HepG2 (cell line): ENCODE results near the gene GNB3. TPM values are rescaled to one million over a fixed set of nuclear protein-coding genes. Genes with fewer than 3 reads are reported as not detected.
A peak's percentile ranks its signal among the peaks of the same experiment; 100 is the strongest.

ENCODE experiments used
- ATAD3A ChIP-seq: sonication (generic); formaldehyde crosslinking; IDR thresholded peaks from 2 replicates; pipeline ENCODE4 v1.4.0; 2020; ENCODE audit warnings: missing genetic modification reagents
- EHMT2 ChIP-seq: fragments of 200-600 bp; sonication (generic); IDR thresholded peaks from 2 replicates; pipeline ENCODE4 v1.7.0; 2017; ENCODE audit warnings: antibody characterized with exemption, low read depth, low read length, borderline replicate concordance
- ERF ChIP-seq: IDR thresholded peaks from 2 replicates; pipeline ENCODE4 v1.6.1; 2018; ENCODE audit warnings: missing biosample characterization, missing genetic modification reagents
- FOXC1 ChIP-seq: sonication (generic); formaldehyde crosslinking; IDR thresholded peaks from 2 replicates; pipeline ENCODE4 v1.8.0; 2022; ENCODE audit warnings: mild to moderate bottlenecking, missing genetic modification reagents, borderline replicate concordance
- GLI4 ChIP-seq: sonication (generic); formaldehyde crosslinking; IDR thresholded peaks from 2 replicates; pipeline ENCODE4 v1.5.1; 2020; ENCODE audit warnings: missing genetic modification reagents, mild to moderate bottlenecking, moderate library complexity, borderline replicate concordance
- KMT2B ChIP-seq: IDR thresholded peaks from 2 replicates; pipeline ENCODE4 v1.6.1; 2016; ENCODE audit warnings: missing genetic modification reagents, missing compliant biosample characterization
- MXI1 ChIP-seq: IDR thresholded peaks from 3 replicates; pipeline ENCODE4 v1.6.1; 2012; ENCODE audit warnings: low read depth, low read length, inconsistent platforms, borderline replicate concordance
- MYNN ChIP-seq: sonication (generic); formaldehyde crosslinking; IDR thresholded peaks from 2 replicates; pipeline ENCODE4 v1.4.0; 2020; ENCODE audit warnings: mild to moderate bottlenecking, low read depth, missing genetic modification reagents
- NRL ChIP-seq: sonication (generic); formaldehyde crosslinking; IDR thresholded peaks from 2 replicates; pipeline ENCODE4 v1.5.0; 2020; ENCODE audit warnings: missing genetic modification reagents, mild to moderate bottlenecking, moderate library complexity, borderline replicate concordance
- RBM39 ChIP-seq: fragments of 200-400 bp; formaldehyde crosslinking; IDR thresholded peaks from one replicate; pipeline ENCODE4 v1.6.1; 2018; ENCODE audit warnings: antibody characterized with exemption, mild to moderate bottlenecking, low read depth, low read length; ENCODE audit not compliant: poor library complexity, severe bottlenecking
- RFX3 ChIP-seq: IDR thresholded peaks from 2 replicates; pipeline ENCODE4 v1.6.1; 2016; ENCODE audit warnings: missing biosample characterization, missing genetic modification reagents
- RXRA ChIP-seq: sonication (generic); formaldehyde crosslinking; IDR thresholded peaks from 2 replicates; pipeline ENCODE4 v1.5.1; 2020; ENCODE audit warnings: missing genetic modification reagents
- SALL1 ChIP-seq: sonication (generic); formaldehyde crosslinking; IDR thresholded peaks from 2 replicates; pipeline ENCODE4 v1.8.0; 2022; ENCODE audit warnings: mild to moderate bottlenecking, missing genetic modification reagents
- TCF7L2 ChIP-seq: IDR thresholded peaks from 2 replicates; pipeline ENCODE4 v1.6.1; 2011; ENCODE audit warnings: mild to moderate bottlenecking, low read depth, low read length, moderate library complexity
- TEAD3 ChIP-seq: optimal IDR thresholded peaks from 2 replicates; pipeline ENCODE3; 2016; ENCODE audit warnings: borderline replicate concordance
- polyA plus RNA-seq, 8 experiments: library from polyadenylated mRNA; depleted of rRNA in 3 of 8; stranded (reverse) in 7 of 8; unstranded in 1 of 8; fragments of >200 nt; fragmentation: Illumina TruSeq in 4 of 8; extraction: Trizol in 4 of 8; gene quantifications; 2 replicates each; pipeline versions ENCODE4 v1.2.1 to v1.2.3, GENCODE V29; 2011 to 2016; ENCODE audit warnings: low read depth in 4 of 8, missing spikeins in 1 of 8, mixed read lengths in 1 of 8; ENCODE audit not compliant: insufficient read depth in 1 of 8
- total RNA-seq, 5 experiments: library from RNA; depleted of rRNA; stranded (reverse); fragments of >200 nt; fragmentation: Illumina TruSeq; extraction: Trizol; gene quantifications; 2 replicates each; pipeline ENCODE4 v1.2.3, GENCODE V29; 2016; ENCODE audit warnings: low read depth in 1 of 5
- TF ChIP-seq, protein P1 (sequence below): sonication (generic); formaldehyde crosslinking; IDR thresholded peaks from 2 replicates; pipeline ENCODE4 v1.4.0; 2020; ENCODE audit warnings: mild to moderate bottlenecking, low read depth, missing genetic modification reagents
- TF ChIP-seq, protein P2 (sequence below): sonication (generic); formaldehyde crosslinking; IDR thresholded peaks from 2 replicates; pipeline ENCODE4 v1.4.0; 2020; ENCODE audit warnings: low read depth, missing genetic modification reagents
- TF ChIP-seq, protein P3 (sequence below): sonication (generic); formaldehyde crosslinking; IDR thresholded peaks from 2 replicates; pipeline ENCODE4 v1.4.0; 2020; ENCODE audit warnings: missing genetic modification reagents, low read depth, mild to moderate bottlenecking, borderline replicate concordance
- TF ChIP-seq, protein P4 (sequence below): sonication (generic); formaldehyde crosslinking; IDR thresholded peaks from 2 replicates; pipeline ENCODE4 v1.9.0; 2022; ENCODE audit warnings: missing genetic modification reagents, mild to moderate bottlenecking, borderline replicate concordance
- TF ChIP-seq, protein P5 (sequence below): sonication (generic); formaldehyde crosslinking; IDR thresholded peaks from 2 replicates; pipeline ENCODE4 v1.4.0; 2020; ENCODE audit warnings: missing genetic modification reagents

The GNB3 gene
- total and polyA plus RNA-seq, 2 of the 13 experiments (the other 11 are each of a cell fraction or from before 2014, with no cell fraction given): 1.3 to 3.6 TPM

DNA sequence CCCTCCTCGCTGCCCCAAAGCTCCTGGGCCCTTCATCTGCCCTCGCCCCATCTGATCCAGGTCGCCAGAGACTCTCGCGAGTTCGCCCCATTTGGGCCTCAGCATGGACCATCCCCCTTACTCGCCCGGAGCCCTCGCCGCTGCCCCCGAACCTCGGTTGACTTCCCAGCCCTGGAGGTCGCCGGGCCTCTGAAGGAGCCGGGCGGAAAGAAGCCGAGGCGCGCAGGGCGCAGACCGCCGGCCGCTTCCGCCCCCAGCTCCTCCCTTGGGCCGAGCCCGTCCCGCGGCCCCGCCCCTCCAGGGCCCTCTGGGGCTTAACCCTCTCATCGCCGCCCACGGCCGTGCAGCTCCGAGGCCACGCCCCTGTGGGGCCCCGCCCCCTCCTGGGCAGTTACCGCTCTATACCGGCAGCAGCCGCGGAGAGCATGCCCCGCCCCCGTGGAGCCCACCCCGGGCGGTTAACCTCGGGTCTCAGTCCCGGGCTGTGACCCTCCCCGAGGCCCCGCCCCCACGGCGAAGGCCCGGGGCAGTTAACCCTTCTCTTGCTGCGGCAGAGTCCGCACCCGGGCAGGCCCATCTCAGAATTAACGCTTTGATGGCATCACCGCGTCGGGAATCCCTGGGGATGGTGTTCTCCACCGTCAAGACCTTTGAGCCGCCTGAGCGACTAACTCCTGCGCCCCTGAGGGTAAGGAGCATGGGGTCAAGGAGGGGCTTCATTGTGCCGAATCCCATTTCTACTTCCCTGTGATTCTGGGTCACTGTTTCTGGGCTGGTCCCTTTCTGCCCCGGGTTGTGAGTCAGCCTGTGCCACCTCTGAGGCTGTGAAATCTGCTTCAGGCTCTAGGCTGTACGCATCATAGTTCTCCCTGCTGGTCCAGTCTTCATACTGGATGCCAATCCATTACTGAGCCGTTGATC lies 32.6 kb downstream of the GNB3 start, which contains the start of gene SPSB2 (continued):
- TF ChIP-seq, protein P1, sequence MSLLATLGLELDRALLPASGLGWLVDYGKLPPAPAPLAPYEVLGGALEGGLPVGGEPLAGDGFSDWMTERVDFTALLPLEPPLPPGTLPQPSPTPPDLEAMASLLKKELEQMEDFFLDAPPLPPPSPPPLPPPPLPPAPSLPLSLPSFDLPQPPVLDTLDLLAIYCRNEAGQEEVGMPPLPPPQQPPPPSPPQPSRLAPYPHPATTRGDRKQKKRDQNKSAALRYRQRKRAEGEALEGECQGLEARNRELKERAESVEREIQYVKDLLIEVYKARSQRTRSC (CRISPR knock-in tag): no peak
- TF ChIP-seq SALL1 (CRISPR knock-in tag) (peak; percentile 87), RFX3 (CRISPR knock-in tag) (no peak), RXRA (CRISPR knock-in tag) (peak; percentile 82), TEAD3 (CRISPR knock-in tag) (peak; percentile 38), GLI4 (CRISPR knock-in tag) (peak; percentile 63; the same call in 1 of the 2 replicates), ATAD3A (no peak), KMT2B (0 out of 2 replicates have a peak, but pooled peaks have one; percentile 58), MYNN (0 out of 2 replicates have a peak, but pooled peaks have one; percentile 19), RBM39 (peak; percentile 61), EHMT2 (no peak), TCF7L2 (no peak), NRL (peak; percentile 53; the same call in 1 of the 2 replicates), FOXC1 (CRISPR knock-in tag) (peak; percentile 85), ERF (CRISPR knock-in tag) (peak; percentile 50), MXI1 (peak; percentile 86; the same call in 1 of the 3 replicates)
- TF ChIP-seq, protein P2, sequence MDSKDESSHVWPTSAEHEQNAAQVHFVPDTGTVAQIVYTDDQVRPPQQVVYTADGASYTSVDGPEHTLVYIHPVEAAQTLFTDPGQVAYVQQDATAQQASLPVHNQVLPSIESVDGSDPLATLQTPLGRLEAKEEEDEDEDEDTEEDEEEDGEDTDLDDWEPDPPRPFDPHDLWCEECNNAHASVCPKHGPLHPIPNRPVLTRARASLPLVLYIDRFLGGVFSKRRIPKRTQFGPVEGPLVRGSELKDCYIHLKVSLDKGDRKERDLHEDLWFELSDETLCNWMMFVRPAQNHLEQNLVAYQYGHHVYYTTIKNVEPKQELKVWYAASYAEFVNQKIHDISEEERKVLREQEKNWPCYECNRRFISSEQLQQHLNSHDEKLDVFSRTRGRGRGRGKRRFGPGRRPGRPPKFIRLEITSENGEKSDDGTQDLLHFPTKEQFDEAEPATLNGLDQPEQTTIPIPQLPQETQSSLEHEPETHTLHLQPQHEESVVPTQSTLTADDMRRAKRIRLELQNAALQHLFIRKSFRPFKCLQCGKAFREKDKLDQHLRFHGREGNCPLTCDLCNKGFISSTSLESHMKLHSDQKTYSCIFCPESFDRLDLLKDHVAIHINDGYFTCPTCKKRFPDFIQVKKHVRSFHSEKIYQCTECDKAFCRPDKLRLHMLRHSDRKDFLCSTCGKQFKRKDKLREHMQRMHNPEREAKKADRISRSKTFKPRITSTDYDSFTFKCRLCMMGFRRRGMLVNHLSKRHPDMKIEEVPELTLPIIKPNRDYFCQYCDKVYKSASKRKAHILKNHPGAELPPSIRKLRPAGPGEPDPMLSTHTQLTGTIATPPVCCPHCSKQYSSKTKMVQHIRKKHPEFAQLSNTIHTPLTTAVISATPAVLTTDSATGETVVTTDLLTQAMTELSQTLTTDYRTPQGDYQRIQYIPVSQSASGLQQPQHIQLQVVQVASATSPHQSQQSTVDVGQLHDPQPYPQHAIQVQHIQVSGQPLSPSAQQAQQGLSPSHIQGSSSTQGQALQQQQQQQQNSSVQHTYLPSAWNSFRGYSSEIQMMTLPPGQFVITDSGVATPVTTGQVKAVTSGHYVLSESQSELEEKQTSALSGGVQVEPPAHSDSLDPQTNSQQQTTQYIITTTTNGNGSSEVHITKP (CRISPR knock-in tag): peak; percentile 78; the same call in 1 of the 2 replicates
- TF ChIP-seq, protein P3, sequence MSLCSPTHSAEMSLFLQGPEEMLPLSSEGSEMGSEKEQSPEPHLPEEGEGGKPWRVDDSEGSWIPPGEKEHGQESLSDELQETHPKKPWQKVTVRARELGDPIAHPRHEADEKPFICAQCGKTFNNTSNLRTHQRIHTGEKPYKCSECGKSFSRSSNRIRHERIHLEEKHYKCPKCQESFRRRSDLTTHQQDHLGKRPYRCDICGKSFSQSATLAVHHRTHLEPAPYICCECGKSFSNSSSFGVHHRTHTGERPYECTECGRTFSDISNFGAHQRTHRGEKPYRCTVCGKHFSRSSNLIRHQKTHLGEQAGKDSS (CRISPR knock-in tag): no peak; the same call in 1 of the 2 replicates
- TF ChIP-seq, protein P4, sequence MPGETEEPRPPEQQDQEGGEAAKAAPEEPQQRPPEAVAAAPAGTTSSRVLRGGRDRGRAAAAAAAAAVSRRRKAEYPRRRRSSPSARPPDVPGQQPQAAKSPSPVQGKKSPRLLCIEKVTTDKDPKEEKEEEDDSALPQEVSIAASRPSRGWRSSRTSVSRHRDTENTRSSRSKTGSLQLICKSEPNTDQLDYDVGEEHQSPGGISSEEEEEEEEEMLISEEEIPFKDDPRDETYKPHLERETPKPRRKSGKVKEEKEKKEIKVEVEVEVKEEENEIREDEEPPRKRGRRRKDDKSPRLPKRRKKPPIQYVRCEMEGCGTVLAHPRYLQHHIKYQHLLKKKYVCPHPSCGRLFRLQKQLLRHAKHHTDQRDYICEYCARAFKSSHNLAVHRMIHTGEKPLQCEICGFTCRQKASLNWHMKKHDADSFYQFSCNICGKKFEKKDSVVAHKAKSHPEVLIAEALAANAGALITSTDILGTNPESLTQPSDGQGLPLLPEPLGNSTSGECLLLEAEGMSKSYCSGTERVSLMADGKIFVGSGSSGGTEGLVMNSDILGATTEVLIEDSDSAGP: peak; percentile 89
- TF ChIP-seq, protein P5, sequence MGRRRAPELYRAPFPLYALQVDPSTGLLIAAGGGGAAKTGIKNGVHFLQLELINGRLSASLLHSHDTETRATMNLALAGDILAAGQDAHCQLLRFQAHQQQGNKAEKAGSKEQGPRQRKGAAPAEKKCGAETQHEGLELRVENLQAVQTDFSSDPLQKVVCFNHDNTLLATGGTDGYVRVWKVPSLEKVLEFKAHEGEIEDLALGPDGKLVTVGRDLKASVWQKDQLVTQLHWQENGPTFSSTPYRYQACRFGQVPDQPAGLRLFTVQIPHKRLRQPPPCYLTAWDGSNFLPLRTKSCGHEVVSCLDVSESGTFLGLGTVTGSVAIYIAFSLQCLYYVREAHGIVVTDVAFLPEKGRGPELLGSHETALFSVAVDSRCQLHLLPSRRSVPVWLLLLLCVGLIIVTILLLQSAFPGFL: no peak
